HG03196 (cell line): ENCODE results near the gene BLOC1S3.
"Not testable (repeated sequence)": the region's sequence is repeated elsewhere in the genome, so short reads cannot be mapped to it uniquely, and the experiment has no call there.

Experiments used
- ATAC-seq: cut with Tn5 transposase; IDR thresholded peaks from one replicate; pipeline ENCODE4 v1.9.1; 2021; ENCODE audit not compliant: unreplicated experiment

The BLOC1S3 gene

DNA sequence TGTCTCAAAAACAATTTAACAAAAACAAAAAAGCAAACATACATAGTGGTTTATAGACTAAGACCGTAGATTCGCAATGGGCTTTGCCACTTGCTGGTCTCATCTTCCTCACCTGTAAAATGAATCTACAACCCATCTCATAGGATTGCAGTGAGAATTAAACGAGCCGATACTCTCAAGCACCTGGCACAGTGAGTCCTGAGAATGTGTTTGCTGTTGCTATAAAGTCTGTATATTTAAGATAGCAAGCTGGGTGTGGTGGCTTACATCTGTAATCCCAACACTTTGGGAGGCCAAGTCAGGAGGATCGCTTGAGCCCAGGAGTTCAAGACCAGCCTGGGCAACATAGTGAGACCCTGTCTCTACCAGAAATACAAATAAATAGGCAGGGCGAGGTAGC is 44.1 kb downstream of the BLOC1S3 start:
- ATAC-seq, result no peak

DNA sequence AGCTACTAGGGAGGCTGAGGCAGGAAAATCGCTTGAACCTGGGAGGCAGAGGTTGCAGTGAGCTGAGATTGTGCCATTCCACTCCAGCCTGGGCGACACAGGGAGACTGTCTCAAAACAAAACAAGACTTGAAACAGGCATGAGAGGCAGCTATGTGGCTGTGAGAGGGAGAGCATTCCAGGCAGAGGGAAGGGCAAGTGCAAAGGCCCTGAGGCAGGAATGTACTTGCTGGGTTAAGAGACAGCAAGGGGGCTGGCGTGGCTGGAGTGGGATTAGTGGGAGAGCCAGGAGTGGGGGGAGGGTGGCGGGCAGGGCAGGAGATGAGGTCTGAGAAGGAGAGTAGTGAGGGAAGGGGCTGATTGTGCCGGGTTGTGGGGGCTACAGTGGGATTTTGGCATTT is 45.3 kb downstream of the BLOC1S3 start:
- ATAC-seq, result no peak

DNA sequence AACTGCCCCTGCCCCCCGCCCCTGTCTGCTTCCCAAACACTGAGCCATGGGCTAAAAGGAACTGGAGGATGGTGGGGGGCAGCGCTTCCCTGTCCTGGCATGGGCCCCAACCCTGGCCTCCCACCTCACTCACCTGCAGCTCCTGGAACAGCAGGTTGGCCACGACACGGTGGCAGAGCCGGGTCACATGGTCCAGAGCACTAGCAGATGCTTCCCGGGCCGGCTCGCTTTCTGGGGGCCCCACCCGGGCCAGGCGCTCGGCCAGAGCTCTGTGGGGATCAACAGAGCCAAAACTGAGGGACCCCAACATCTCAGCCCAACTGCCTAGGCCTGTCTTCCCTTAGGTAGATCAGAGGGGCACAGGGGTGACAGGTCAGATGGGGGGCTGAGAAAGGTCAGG is 46.1 kb downstream of the BLOC1S3 start:
- no peak for ATAC-seq

DNA sequence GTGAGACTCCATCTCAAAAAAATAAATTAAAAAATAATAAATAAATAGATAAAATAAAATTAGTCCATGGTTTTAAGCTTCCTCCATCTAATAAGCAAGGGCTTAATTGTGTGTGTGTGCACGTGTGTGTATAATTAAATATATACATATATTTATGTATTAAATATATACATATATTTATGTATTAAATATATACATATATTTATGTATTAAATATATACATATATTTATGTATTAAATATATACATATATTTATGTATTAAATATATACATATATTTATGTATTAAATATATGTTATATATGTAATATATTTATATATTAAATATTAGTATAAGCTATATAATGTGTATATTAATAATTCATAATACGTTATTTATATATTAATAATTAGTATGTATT is 50.5 kb downstream of the BLOC1S3 start:
- not testable (repeated sequence) for ATAC-seq
